Mucosa of descending colon (tissue), 3 donors: ENCODE data around the gene C16orf92. TPM values are rescaled to one million over a fixed set of nuclear protein-coding genes. Genes with fewer than 3 reads are reported as not detected.

Experiments used
- ATAC-seq: fragments of 200-7000 bp; cut with Tn5 transposase; one replicate; pipeline ENCODE4 v1.9.1; 2020; ENCODE audit warnings: mild to moderate bottlenecking, moderate library complexity
- DNase-seq, 3 donors: peaks; one replicate each; pipeline ENCODE4 v3.0.0-alpha.2; 2020
- H3K36me3 ChIP-seq: fragments of 200-600 bp; one replicate; pipeline ENCODE4 v1.8.0; 2021; ENCODE audit warnings: low read depth, mild to moderate bottlenecking
- H3K4me1 ChIP-seq: fragments of 200-600 bp; one replicate; pipeline ENCODE4 v1.8.0; 2021; ENCODE audit warnings: low read depth, mild to moderate bottlenecking
- H3K4me3 ChIP-seq: fragments of 200-600 bp; one replicate; pipeline ENCODE4 v1.8.0; 2021; ENCODE audit warnings: mild to moderate bottlenecking
- H3K9me3 ChIP-seq: fragments of 200-600 bp; one replicate; pipeline ENCODE4 v1.8.0; 2021; ENCODE audit warnings: mild to moderate bottlenecking
- intact Hi-C, 2 donors: fragments of 100-400 bp; cut with DNase I in 1 of 2; cut with micrococcal nuclease in 1 of 2; formaldehyde crosslinking; loops; one replicate each; pipeline versions ENCODE4 v1.11.0 to v1.11.1; 2022; cut with DNase I, micrococcal nuclease
- total RNA-seq, 3 donors: library from RNA; stranded (reverse); fragmentation: NEBNext Ultra II Directional in 2 of 3; extraction: Animal tissue kit (Norgen Biotek cat#: 25700) in 2 of 3; gene quantifications; one replicate each; pipeline versions ENCODE4 v1.2.1 to v1.2.4, GENCODE V29; 2021 to 2023
- TF ChIP-seq, protein P1 (sequence below): fragments of 200-600 bp; IDR thresholded peaks from one replicate; pipeline ENCODE4 v1.8.0; 2022; ENCODE audit warnings: antibody characterized with exemption, mild to moderate bottlenecking
- donor health status: DM: no; HTN: no; CAD: no; lungs with moderate emphysema.
- donor health status: DM: no; HTN: no; CAD: no.
- donor health status: DM: no; HTN: yes; CAD: no.

C16orf92 gene
- total RNA-seq, 3 donors from 2014 or later = not detected

DNA sequence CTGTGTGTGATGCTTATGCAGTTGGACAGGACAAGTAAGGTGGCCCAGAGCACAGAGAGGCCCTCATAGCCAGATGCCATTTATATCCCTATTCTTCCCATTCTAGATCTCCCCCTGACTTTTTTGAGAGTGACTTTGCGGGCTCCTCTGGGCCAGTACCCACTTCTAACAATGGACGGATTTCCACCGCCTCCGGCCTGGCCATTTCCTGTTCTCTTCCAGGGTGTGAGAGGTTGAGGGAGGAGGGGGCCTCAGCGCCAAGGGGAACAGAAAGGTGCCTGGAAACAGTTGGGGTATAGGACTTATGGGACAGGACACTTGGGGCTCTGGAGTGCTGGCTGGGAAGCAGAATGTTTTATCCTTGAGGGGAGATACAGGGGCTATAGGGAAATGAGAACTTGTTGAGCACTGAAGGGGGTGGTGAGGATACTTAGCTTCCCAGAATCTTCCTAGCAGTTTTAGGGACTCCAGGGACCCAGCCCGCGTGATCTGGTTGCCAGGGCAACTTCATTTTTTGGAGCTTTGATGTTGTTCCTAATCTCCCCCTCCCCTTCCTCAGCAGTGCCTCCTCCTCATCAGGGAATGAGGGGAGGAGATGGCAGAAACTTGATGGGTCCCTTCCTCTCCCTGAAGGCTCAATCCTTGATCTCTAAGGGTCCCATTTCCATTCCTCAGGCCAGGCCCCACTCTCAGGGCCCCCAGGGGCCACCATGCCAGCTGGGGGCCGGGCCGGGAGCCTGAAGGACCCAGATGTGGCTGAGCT is 45.8 kb upstream of the C16orf92 start:
- ATAC-seq (no peak), DNase-seq (no peak)
- intact Hi-C loops = no loop called here
- Histone ChIP-seq H3K9me3 (no peaks in the 10 kb centered on the region), H3K4me3 (no peak overlapping the region), H3K4me1 (peaks cover 24% of the 10 kb centered on the region), H3K36me3 (no peaks in the 10 kb centered on the region)
- TF ChIP-seq, protein P1, sequence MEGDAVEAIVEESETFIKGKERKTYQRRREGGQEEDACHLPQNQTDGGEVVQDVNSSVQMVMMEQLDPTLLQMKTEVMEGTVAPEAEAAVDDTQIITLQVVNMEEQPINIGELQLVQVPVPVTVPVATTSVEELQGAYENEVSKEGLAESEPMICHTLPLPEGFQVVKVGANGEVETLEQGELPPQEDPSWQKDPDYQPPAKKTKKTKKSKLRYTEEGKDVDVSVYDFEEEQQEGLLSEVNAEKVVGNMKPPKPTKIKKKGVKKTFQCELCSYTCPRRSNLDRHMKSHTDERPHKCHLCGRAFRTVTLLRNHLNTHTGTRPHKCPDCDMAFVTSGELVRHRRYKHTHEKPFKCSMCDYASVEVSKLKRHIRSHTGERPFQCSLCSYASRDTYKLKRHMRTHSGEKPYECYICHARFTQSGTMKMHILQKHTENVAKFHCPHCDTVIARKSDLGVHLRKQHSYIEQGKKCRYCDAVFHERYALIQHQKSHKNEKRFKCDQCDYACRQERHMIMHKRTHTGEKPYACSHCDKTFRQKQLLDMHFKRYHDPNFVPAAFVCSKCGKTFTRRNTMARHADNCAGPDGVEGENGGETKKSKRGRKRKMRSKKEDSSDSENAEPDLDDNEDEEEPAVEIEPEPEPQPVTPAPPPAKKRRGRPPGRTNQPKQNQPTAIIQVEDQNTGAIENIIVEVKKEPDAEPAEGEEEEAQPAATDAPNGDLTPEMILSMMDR = no peak

- no peak for DNase-seq
- Histone ChIP-seq H3K4me1 (peaks cover 24% of the 10 kb centered on the region), H3K36me3 (peaks cover 3% of the 10 kb centered on the region), H3K9me3 (no peaks in the 10 kb centered on the region), H3K4me3 (no peak overlapping the region)
- intact Hi-C loops = no loop called here
- ATAC-seq = no peak
- TF ChIP-seq, protein P1 = no peak
Observed at GRCh38 chr16:29978081-29978480, 44.9 kb upstream of the C16orf92 start.

DNA sequence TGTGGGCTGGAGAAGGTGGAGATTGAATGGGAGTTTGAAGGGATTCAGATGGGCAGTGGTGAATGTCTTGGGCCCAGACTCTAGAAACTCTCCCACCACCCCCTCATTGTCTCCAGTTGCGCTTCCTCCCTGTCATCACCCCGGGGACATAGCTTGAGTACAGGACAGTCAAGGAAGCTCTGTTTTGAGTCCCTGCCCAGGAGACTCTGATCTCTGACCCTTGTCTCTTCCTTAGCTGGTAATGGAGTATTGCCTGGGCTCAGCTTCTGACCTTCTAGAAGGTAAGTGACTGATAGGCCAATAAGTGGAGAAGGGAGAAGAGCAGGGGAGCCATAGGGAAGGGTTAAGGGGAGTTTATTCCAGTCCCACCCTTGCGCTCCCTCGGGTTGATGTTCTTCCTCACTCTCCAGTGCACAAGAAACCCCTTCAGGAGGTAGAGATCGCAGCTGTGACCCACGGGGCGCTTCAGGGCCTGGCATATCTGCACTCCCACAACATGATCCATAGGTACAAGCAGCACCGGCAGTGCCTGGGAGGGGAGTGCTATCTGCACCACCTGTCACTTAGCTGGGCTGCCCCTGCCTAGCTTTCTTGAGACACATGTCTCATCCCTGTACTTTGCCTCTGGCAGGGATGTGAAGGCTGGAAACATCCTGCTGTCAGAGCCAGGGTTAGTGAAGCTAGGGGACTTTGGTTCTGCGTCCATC is 44.3 kb upstream of the C16orf92 start:
- H3K4me3 ChIP-seq = no peak overlapping the region

GRCh38 chr16:29982560-29983419 is 40.2 kb upstream of the C16orf92 start:
- no peaks in the 10 kb centered on the region for H3K9me3 ChIP-seq
- no peaks in the 10 kb centered on the region for H3K4me1 ChIP-seq
- intact Hi-C loops = no loop called here
- ATAC-seq (no peak), DNase-seq (no peak)
- no peak overlapping the region for H3K4me3 ChIP-seq
- peaks cover 27% of the 10 kb centered on the region for H3K36me3 ChIP-seq
- TF ChIP-seq, protein P1 = no peak

More for the DNA sequence above, 44.3 kb upstream of the C16orf92 start:
- ATAC-seq (no peak), DNase-seq (no peak)
- TF ChIP-seq, protein P1 = no peak
- H3K36me3 ChIP-seq = peaks cover 9% of the 10 kb centered on the region
- H3K9me3 ChIP-seq = no peaks in the 10 kb centered on the region
- H3K4me1 ChIP-seq = peaks cover 24% of the 10 kb centered on the region
- intact Hi-C loops = no loop called here

GRCh38 chr16:29983420-29984136 is 39.4 kb upstream of the C16orf92 start:
- H3K36me3 ChIP-seq = peaks cover 27% of the 10 kb centered on the region
- no peaks in the 10 kb centered on the region for H3K9me3 ChIP-seq
- intact Hi-C loops = no loop called here
- no peak overlapping the region for H3K4me3 ChIP-seq
- TF ChIP-seq, protein P1 = no peak
- ATAC-seq = no peak
- no peaks in the 10 kb centered on the region for H3K4me1 ChIP-seq
- DNase-seq = peak in 1 of 3 donors; percentile 13
